ENCODE results near the gene SERPINB10. TPM values are rescaled to one million over a fixed set of nuclear protein-coding genes. Genes with fewer than 3 reads are reported as not detected.

The SERPINB10 gene
- total and polyA plus RNA-seq, 9 of the 15 experiments (the other 6 are each of a cell fraction or from before 2014, with no cell fraction given): not detected

GRCh38 chr18:63980896-63981460 is 73.2 kb downstream of the SERPINB10 start:
- FAIRE-seq (no peak), ATAC-seq (no peak)
- CTCF ChIA-PET (ENCODE audit: low intra/inter-chr PET ratio): no interaction called here
- TF ChIP-seq ETS1 (conservative IDR thresholded peaks at IDR 0.05; ENCODE audit: control insufficient read depth, low read depth, low read length): no peak
- TF ChIP-seq MTF1 (CRISPR knock-in tag; IDR thresholded peaks at IDR 0.05; ENCODE audit: borderline replicate concordance): no peak
- TF ChIP-seq ZNF766 (CRISPR knock-in tag; conservative IDR thresholded peaks at IDR 0.05): no peak
- no peak for TF ChIP-seq TFAM (CRISPR knock-in tag; conservative IDR thresholded peaks at IDR 0.05)
- TF ChIP-seq ETV5 (CRISPR knock-in tag; IDR thresholded peaks at IDR 0.05; ENCODE audit: low read depth): no peak
- TF ChIP-seq ZNF134 (CRISPR knock-in tag; conservative IDR thresholded peaks at IDR 0.05): no peak
- no peak for TF ChIP-seq CBFA2T2 (conservative IDR thresholded peaks at IDR 0.05)
- TF ChIP-seq, protein P1, sequence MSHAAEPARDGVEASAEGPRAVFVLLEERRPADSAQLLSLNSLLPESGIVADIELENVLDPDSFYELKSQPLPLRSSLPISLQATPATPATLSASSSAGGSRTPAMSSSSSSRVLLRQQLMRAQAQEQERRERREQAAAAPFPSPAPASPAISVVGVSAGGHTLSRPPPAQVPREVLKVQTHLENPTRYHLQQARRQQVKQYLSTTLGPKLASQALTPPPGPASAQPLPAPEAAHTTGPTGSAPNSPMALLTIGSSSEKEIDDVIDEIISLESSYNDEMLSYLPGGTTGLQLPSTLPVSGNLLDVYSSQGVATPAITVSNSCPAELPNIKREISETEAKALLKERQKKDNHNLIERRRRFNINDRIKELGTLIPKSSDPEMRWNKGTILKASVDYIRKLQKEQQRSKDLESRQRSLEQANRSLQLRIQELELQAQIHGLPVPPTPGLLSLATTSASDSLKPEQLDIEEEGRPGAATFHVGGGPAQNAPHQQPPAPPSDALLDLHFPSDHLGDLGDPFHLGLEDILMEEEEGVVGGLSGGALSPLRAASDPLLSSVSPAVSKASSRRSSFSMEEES (CRISPR knock-in tag; IDR thresholded peaks at IDR 0.05): no peak
- TF ChIP-seq SETDB1 (IDR thresholded peaks at IDR 0.05; ENCODE audit: low read length): no peak
- TF ChIP-seq ATF3 (IDR thresholded peaks at IDR 0.05): no peak
- no peak for TF ChIP-seq ATF3 (CRISPR knock-in tag; conservative IDR thresholded peaks at IDR 0.05)
- no peak for TF ChIP-seq NFXL1 (CRISPR knock-in tag; IDR thresholded peaks at IDR 0.05)
- TF ChIP-seq, protein P2, sequence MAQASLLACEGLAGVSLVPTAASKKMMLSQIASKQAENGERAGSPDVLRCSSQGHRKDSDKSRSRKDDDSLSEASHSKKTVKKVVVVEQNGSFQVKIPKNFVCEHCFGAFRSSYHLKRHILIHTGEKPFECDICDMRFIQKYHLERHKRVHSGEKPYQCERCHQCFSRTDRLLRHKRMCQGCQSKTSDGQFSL (CRISPR knock-in tag; IDR thresholded peaks at IDR 0.05): no peak
- TF ChIP-seq, protein P2 (tag; IDR thresholded peaks at IDR 0.05): no peak
- TF ChIP-seq SUPT5H (IDR thresholded peaks at IDR 0.05): no peak

More at GRCh38 chr18:63980896-63981460, 73.2 kb downstream of the SERPINB10 start:
- 9% methylated on average over 4 of the region's 6 CpGs for WGBS (ENCODE audit: insufficient coverage, low coverage, missing lambda C conversion rate)
- Histone ChIP-seq H2AFZ (ENCODE audit: low read depth, low read length) (no peak overlapping the region), H3K9me1 (ENCODE audit: control insufficient read depth, insufficient read depth, low read length) (no peaks in the 10 kb centered on the region), H3K9me3 (replicated peaks; ENCODE audit: control insufficient read depth, insufficient read depth, low read depth, low read length) (no peaks in the 10 kb centered on the region), H3K4me3 (no peak overlapping the region), H3K36me3 (ENCODE audit: control insufficient read depth, insufficient read depth, low read length) (no peaks in the 10 kb centered on the region), H3K27me3 (ENCODE audit: control insufficient read depth in 2 of 2, insufficient read depth in 2 of 2, low read length in 2 of 2) (no peaks in the 10 kb centered on the region), H3K79me2 (ENCODE audit: control insufficient read depth, insufficient read depth, low read length) (no peaks in the 10 kb centered on the region), H4K20me1 (replicated peaks; ENCODE audit: control insufficient read depth, insufficient read depth, low read length) (no peaks in the 10 kb centered on the region), H3K27ac (ENCODE audit: extremely low read depth, low read depth, low read length) (no peak overlapping the region), H3K4me2 (ENCODE audit: insufficient read depth, low read length) (no peak overlapping the region), H3K4me1 (replicated peaks in 1 of 2; ENCODE audit: control insufficient read depth in 2 of 2, insufficient read depth in 2 of 2, low read length in 2 of 2) (no peaks in the 10 kb centered on the region), H3K9ac (ENCODE audit: insufficient read depth in 1 of 2, low read depth in 2 of 2, low read length in 2 of 2) (no peak overlapping the region)
- POLR2A ChIA-PET: no interaction called here
- no peak for DNase-seq (ENCODE audit: extremely low read depth in 1 of 4, low spot score in 3 of 4)
- no TSS peak for BruUV-seq (replicated peaks)
- intact Hi-C loops (cut with micrococcal nuclease): no loop called here
- in situ Hi-C loops (cut with MboI): loop anchor here (25.0 kb wide), 1 partner anchor 469 kb away; no protein-coding TSS in a partner anchor
